HFFc6 (cell line): ENCODE data around the gene PDE8B. TPM values are rescaled to one million over a fixed set of nuclear protein-coding genes. Genes with fewer than 3 reads are reported as not detected.
A peak's percentile ranks its signal among the peaks of the same experiment; 100 is the strongest.

Experiments
- DNase-seq: peaks from one replicate; pipeline ENCODE4 v3.0.0-alpha.2; 2018
- H3K27ac Mint-ChIP-seq: 2 replicates; pipeline ENCODE4 v1.8.0; 2020; ENCODE audit warnings: mild to moderate bottlenecking, mixed read lengths
- H3K27me3 Mint-ChIP-seq: 2 replicates; pipeline ENCODE4 v1.8.0; 2021; ENCODE audit warnings: mild to moderate bottlenecking, moderate library complexity, mixed read lengths; ENCODE audit not compliant: insufficient read depth
- H3K36me3 Mint-ChIP-seq: 2 replicates; pipeline ENCODE4 v1.8.0; 2021; ENCODE audit warnings: low read depth, mixed read lengths
- H3K4me1 Mint-ChIP-seq: 2 replicates; pipeline ENCODE4 v1.8.0; 2020; ENCODE audit warnings: low read depth, mixed read lengths
- H3K4me3 Mint-ChIP-seq: 2 replicates; pipeline ENCODE4 v1.8.0; 2020; ENCODE audit warnings: mild to moderate bottlenecking, moderate library complexity, mixed read lengths
- H3K9me3 Mint-ChIP-seq: 2 replicates; pipeline ENCODE4 v1.8.0; 2020; ENCODE audit warnings: mild to moderate bottlenecking, mixed read lengths
- CTCF ChIP-seq: fragments of 200-600 bp; sonication (generic); IDR thresholded peaks from 2 replicates; pipeline ENCODE4 v1.5.0; 2021; ENCODE audit warnings: antibody characterized with exemption, mild to moderate bottlenecking
- total RNA-seq, 6 experiments: library from RNA; stranded (reverse); fragmentation: NEBNext Ultra II Directional; extraction: Animal tissue kit (Norgen Biotek cat#: 25700); gene quantifications; 2 replicates in 1 of 6; 3 replicates in 5 of 6; pipeline ENCODE4 v1.2.3, GENCODE V29; 2021

The PDE8B gene
- total RNA-seq, 6 experiments from 2014 or later: 0.14 TPM; not detected in 5

GRCh38 chr5:77430726-77431125, 220.2 kb downstream of the PDE8B start:
- H3K4me1 Mint-ChIP-seq: peaks cover 85% of the 10 kb centered on the region
- peak overlapping the region; percentile 79 for H3K27ac Mint-ChIP-seq
- peaks cover 2% of the 10 kb centered on the region; the same call in 1 of the 2 replicates for H3K27me3 Mint-ChIP-seq
- peak overlapping the region; percentile 55 for H3K4me3 Mint-ChIP-seq
- peak; percentile 85 for DNase-seq
- H3K9me3 Mint-ChIP-seq: no peaks in the 10 kb centered on the region
- TF ChIP-seq CTCF: no peak
- H3K36me3 Mint-ChIP-seq: peaks cover 41% of the 10 kb centered on the region

GRCh38 chr5:77431286-77431685, 220.8 kb downstream of the PDE8B start:
- peak; percentile 60 for DNase-seq
- H3K27me3 Mint-ChIP-seq: peaks cover 2% of the 10 kb centered on the region; the same call in 1 of the 2 replicates
- peaks cover 85% of the 10 kb centered on the region for H3K4me1 Mint-ChIP-seq
- peak overlapping the region; percentile 55 for H3K4me3 Mint-ChIP-seq
- H3K36me3 Mint-ChIP-seq: peaks cover 46% of the 10 kb centered on the region
- H3K27ac Mint-ChIP-seq: peak overlapping the region; percentile 79
- no peaks in the 10 kb centered on the region for H3K9me3 Mint-ChIP-seq
- no peak for TF ChIP-seq CTCF

- no peak for TF ChIP-seq CTCF
- H3K36me3 Mint-ChIP-seq: peaks cover 51% of the 10 kb centered on the region
- H3K4me3 Mint-ChIP-seq: peak overlapping the region; percentile 55
- peaks cover 83% of the 10 kb centered on the region for H3K4me1 Mint-ChIP-seq
- peaks cover 2% of the 10 kb centered on the region; the same call in 1 of the 2 replicates for H3K27me3 Mint-ChIP-seq
- no peak for DNase-seq
- H3K27ac Mint-ChIP-seq: peak overlapping the region; percentile 79
- H3K9me3 Mint-ChIP-seq: no peaks in the 10 kb centered on the region
Measured at GRCh38 chr5:77431719-77432118, 221.2 kb downstream of the PDE8B start.

GRCh38 chr5:77437194-77437593, 226.7 kb downstream of the PDE8B start:
- Mint-ChIP-seq H3K9me3 (no peaks in the 10 kb centered on the region), H3K27me3 (peaks cover 2% of the 10 kb centered on the region; the same call in 1 of the 2 replicates), H3K4me1 (peaks cover 32% of the 10 kb centered on the region), H3K4me3 (no peak overlapping the region), H3K36me3 (peaks cover 55% of the 10 kb centered on the region), H3K27ac (no peak overlapping the region)
- peak; percentile 44 for TF ChIP-seq CTCF
- DNase-seq: no peak

- Mint-ChIP-seq H3K36me3 (peaks cover 48% of the 10 kb centered on the region), H3K9me3 (no peaks in the 10 kb centered on the region), H3K27ac (no peak overlapping the region), H3K27me3 (peaks cover 2% of the 10 kb centered on the region; the same call in 1 of the 2 replicates), H3K4me1 (peaks cover 29% of the 10 kb centered on the region), H3K4me3 (no peak overlapping the region)
- TF ChIP-seq CTCF: no peak
- no peak for DNase-seq
Measured at GRCh38 chr5:77438071-77438470, 227.6 kb downstream of the PDE8B start.

- no peak for TF ChIP-seq CTCF
- no peak for DNase-seq
- Mint-ChIP-seq H3K4me3 (no peak overlapping the region), H3K9me3 (no peaks in the 10 kb centered on the region), H3K27me3 (peaks cover 2% of the 10 kb centered on the region), H3K27ac (no peak overlapping the region), H3K36me3 (peaks cover 43% of the 10 kb centered on the region), H3K4me1 (peaks cover 14% of the 10 kb centered on the region)
Measured at GRCh38 chr5:77443670-77444069, 233.2 kb downstream of the PDE8B start.
